Esophagus muscularis mucosa (tissue), 3 donors: ENCODE measurements around the gene HNRNPUL2.
"Not testable (repeated sequence)": the region's sequence is repeated elsewhere in the genome, so short reads cannot be mapped to it uniquely, and the experiment has no call there.

ENCODE experiments used
- CTCF ChIP-seq, 3 experiments: fragments of 200-600 bp in 2 of 3; fragments of 450-650 bp in 1 of 3; sonication (generic) in 2 of 3; IDR thresholded peaks; one replicate each; pipeline ENCODE4 v1.5.1; 2017 to 2019; ENCODE audit warnings: antibody characterized with exemption in 3 of 3, mild to moderate bottlenecking in 2 of 3, moderate library complexity in 1 of 3
- POLR2A ChIP-seq: fragments of 450-650 bp; IDR thresholded peaks from one replicate; pipeline ENCODE4 v1.6.1; 2017; ENCODE audit warnings: antibody characterized with exemption, moderate library complexity, mild to moderate bottlenecking, low read depth

GRCh38 chr11:62675415-62675814, 51.8 kb downstream of the HNRNPUL2 start:
- TF ChIP-seq POLR2A; CTCF (IDR thresholded peaks at IDR 0.05): not testable (repeated sequence)
